ENCODE results near the gene NFIC.
"Not testable (repeated sequence)": the region's sequence is repeated elsewhere in the genome, so short reads cannot be mapped to it uniquely, and the experiment has no call there.

The NFIC gene

GRCh38 chr19:3431760-3432397 lies 65.5 kb downstream of the NFIC start:
- DNase-seq, result no peak

GRCh38 chr19:3433313-3433712 lies 66.9 kb downstream of the NFIC start:
- DNase-seq, result no peak

GRCh38 chr19:3433805-3434540 lies 67.6 kb downstream of the NFIC start:
- DNase-seq, result no peak

- peak; percentile 85 to 89 for DNase-seq
These were observed 68.5 kb downstream of the NFIC start for GRCh38 chr19:3434630-3435553.

- DNase-seq, result peak; percentile 52 to 54
These were observed 73.7 kb downstream of the NFIC start for GRCh38 chr19:3440082-3440481.

GRCh38 chr19:3441089-3441985 lies 75.0 kb downstream of the NFIC start:
- DNase-seq, result no peak

GRCh38 chr19:3441986-3442329 lies 75.6 kb downstream of the NFIC start:
- DNase-seq, result no peak

- DNase-seq, result no peak
These were observed 76.2 kb downstream of the NFIC start for GRCh38 chr19:3442487-3443071.

GRCh38 chr19:3443840-3444694 lies 77.7 kb downstream of the NFIC start:
- DNase-seq, result peak; percentile 91 to 94

GRCh38 chr19:3444695-3445234 lies 78.4 kb downstream of the NFIC start:
- no peak for DNase-seq

GRCh38 chr19:3446657-3447056 lies 80.3 kb downstream of the NFIC start:
- DNase-seq, result not testable (repeated sequence)

- DNase-seq, result no peak
These were observed 82.4 kb downstream of the NFIC start for GRCh38 chr19:3448616-3449334.

GRCh38 chr19:3450796-3451411 lies 84.5 kb downstream of the NFIC start:
- DNase-seq, result peak in 1 of 2 experiments; percentile 24

GRCh38 chr19:3451451-3451866 lies 85.1 kb downstream of the NFIC start:
- no peak for DNase-seq

- no peak for DNase-seq
These were observed 86.0 kb downstream of the NFIC start for GRCh38 chr19:3452171-3452941.

- not testable (repeated sequence) for DNase-seq
These were observed 86.5 kb downstream of the NFIC start for GRCh38 chr19:3452942-3453214.

- no peak for DNase-seq
These were observed 87.5 kb downstream of the NFIC start for GRCh38 chr19:3453840-3454239.

- DNase-seq, result no peak
These were observed 88.4 kb downstream of the NFIC start for GRCh38 chr19:3454656-3455392.

Data from Kasumi-1 (cell line).